ENCODE results near the gene ZNF274.

ZNF274 gene

DNA sequence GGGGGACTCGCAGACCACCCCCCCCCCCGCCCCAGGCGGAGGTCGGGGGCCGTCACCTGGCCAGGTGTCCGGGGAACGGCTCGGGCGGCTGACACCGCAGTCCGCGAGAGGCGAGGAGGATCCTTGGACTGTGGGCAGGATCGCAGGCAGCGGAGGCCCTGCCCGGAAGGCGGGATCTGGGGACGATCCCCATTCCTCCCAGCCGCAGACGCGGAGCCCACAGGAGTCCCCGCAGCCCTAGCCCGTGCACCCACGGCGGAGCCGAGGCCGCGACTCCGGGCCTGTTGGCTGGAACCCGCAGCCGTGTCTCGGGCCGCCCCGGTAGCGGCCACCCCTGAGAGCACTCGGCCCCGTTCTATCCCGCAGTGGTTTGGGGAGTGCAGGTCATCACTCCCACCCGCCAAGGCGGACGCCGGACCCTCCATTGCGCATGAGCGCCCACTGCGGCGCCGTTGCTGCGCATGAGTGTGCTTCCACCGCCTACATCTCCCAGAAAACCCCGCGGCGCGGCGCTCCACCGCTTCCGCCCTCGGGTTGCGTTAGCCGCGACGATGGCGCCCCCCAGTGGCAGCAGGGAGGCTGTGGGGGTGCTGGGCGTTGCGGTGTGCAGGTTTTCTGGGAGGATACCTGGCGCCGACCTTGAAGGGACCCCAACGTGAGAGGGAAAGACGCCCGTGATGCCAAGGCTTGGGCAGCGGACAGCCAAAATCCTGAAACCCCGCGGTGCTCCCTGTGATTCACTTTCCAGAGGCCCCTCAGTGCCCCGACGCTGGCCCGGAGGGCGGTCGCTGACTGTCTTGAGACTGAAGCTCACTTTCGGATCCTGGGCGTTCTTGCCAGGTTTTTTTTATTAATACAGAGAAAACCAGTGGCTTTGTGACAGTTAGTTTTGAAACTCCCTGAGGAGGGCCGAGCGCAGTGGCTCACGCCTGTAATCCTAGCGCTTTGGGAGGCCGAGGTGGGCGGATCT is 27.9 kb upstream of the ZNF274 start:
- Histone ChIP-seq H3K79me2 (ENCODE audit: insufficient read depth, low read length) (no peaks in the 10 kb centered on the region), H3K9me2 (replicated peaks; ENCODE audit: insufficient read depth, low read length) (no peaks in the 10 kb centered on the region), H3K4me2 (ENCODE audit: low read depth, low read length, poor library complexity, severe bottlenecking) (peak overlapping the region; percentile 58), H2AFZ (ENCODE audit: low read depth, low read length, severe bottlenecking) (peak overlapping the region; percentile 84), H3K4me3 (ENCODE audit: insufficient read depth, low read length, poor library complexity, severe bottlenecking) (peak overlapping the region; percentile 62), H4K20me1 (ENCODE audit: low read depth, low read length) (no peaks in the 10 kb centered on the region), H3K9me3 (ENCODE audit: insufficient read depth, low read length) (peaks cover 8% of the 10 kb centered on the region; the same call in 1 of the 2 replicates), H3K27me3 (ENCODE audit: low read length) (no peaks in the 10 kb centered on the region), H3K27ac (ENCODE audit: low read depth, low read length) (no peak overlapping the region), H3K36me3 (ENCODE audit: low read length) (no peaks in the 10 kb centered on the region), H3F3A (ENCODE audit: insufficient read depth) (no peaks in the 10 kb centered on the region), H3K9ac (ENCODE audit: low read length) (peak overlapping the region; percentile 59)
- peak; percentile 20 for TF ChIP-seq CTCF (IDR thresholded peaks at IDR 0.05; ENCODE audit: insufficient read depth, low read length, poor library complexity, severe bottlenecking)
- no peak for TF ChIP-seq EZH2phosphoT487 (conservative IDR thresholded peaks at IDR 0.05; ENCODE audit: low read length)

- Histone ChIP-seq H3K9me2 (replicated peaks; ENCODE audit: insufficient read depth, low read length) (no peaks in the 10 kb centered on the region), H2AFZ (ENCODE audit: low read depth, low read length, severe bottlenecking) (no peak overlapping the region), H4K20me1 (ENCODE audit: low read depth, low read length) (no peaks in the 10 kb centered on the region), H3K79me2 (ENCODE audit: insufficient read depth, low read length) (no peaks in the 10 kb centered on the region), H3K27me3 (ENCODE audit: low read length) (no peaks in the 10 kb centered on the region), H3K36me3 (ENCODE audit: low read length) (no peaks in the 10 kb centered on the region), H3K27ac (ENCODE audit: low read depth, low read length) (no peak overlapping the region), H3K4me2 (ENCODE audit: low read depth, low read length, poor library complexity, severe bottlenecking) (no peak overlapping the region), H3K9ac (ENCODE audit: low read length) (no peak overlapping the region), H3F3A (ENCODE audit: insufficient read depth) (no peaks in the 10 kb centered on the region), H3K4me3 (ENCODE audit: insufficient read depth, low read length, poor library complexity, severe bottlenecking) (no peak overlapping the region), H3K9me3 (ENCODE audit: insufficient read depth, low read length) (peaks cover 3% of the 10 kb centered on the region; the same call in 1 of the 2 replicates)
- no peak for TF ChIP-seq EZH2phosphoT487 (conservative IDR thresholded peaks at IDR 0.05; ENCODE audit: low read length)
- TF ChIP-seq CTCF (IDR thresholded peaks at IDR 0.05; ENCODE audit: insufficient read depth, low read length, poor library complexity, severe bottlenecking): no peak
Measured at GRCh38 chr19:58157045-58157728, 25.7 kb upstream of the ZNF274 start.

DNA sequence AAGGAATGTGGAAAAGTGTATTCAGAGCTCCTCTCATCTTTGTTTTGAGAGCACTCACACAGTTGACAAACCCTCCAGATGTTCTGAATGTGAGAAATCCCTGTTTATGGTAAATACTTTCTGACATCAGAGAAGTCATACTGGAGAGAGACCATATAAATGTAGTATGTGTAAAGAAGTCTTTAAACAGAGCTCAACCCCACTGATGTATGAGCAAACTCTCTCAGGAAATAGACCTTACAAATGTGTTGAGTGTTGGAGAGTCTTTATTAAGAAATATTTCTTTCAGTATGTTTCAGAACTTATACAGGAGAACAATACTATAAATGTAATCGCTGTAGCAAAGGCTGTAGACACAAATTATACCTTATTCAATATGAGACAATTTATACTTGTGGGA is 16.6 kb upstream of the ZNF274 start:
- Histone ChIP-seq H3K9ac (ENCODE audit: low read length) (no peak overlapping the region), H3K27me3 (ENCODE audit: low read length) (no peaks in the 10 kb centered on the region), H3K4me3 (ENCODE audit: insufficient read depth, low read length, poor library complexity, severe bottlenecking) (no peak overlapping the region), H4K20me1 (ENCODE audit: low read depth, low read length) (no peaks in the 10 kb centered on the region), H3K4me2 (ENCODE audit: low read depth, low read length, poor library complexity, severe bottlenecking) (no peak overlapping the region), H3K36me3 (ENCODE audit: low read length) (no peaks in the 10 kb centered on the region), H3K9me2 (replicated peaks; ENCODE audit: insufficient read depth, low read length) (no peaks in the 10 kb centered on the region), H3F3A (ENCODE audit: insufficient read depth) (no peaks in the 10 kb centered on the region), H3K27ac (ENCODE audit: low read depth, low read length) (no peak overlapping the region), H3K9me3 (ENCODE audit: insufficient read depth, low read length) (peaks cover 43% of the 10 kb centered on the region; the same call in 1 of the 2 replicates), H3K79me2 (ENCODE audit: insufficient read depth, low read length) (no peaks in the 10 kb centered on the region), H2AFZ (ENCODE audit: low read depth, low read length, severe bottlenecking) (no peak overlapping the region)
- TF ChIP-seq CTCF (IDR thresholded peaks at IDR 0.05; ENCODE audit: insufficient read depth, low read length, poor library complexity, severe bottlenecking) (no peak), EZH2phosphoT487 (conservative IDR thresholded peaks at IDR 0.05; ENCODE audit: low read length) (no peak)

All from SU-DHL-6 (cell line).